Mucosa of gallbladder (tissue), 1 donor: Measurements from ENCODE around the gene MTIF3. TPM values are rescaled to one million over a fixed set of nuclear protein-coding genes. Genes with fewer than 3 reads are reported as not detected.

Experiments used
- DNase-seq: peaks from one replicate; pipeline ENCODE4 v3.0.0-alpha.2; 2020; ENCODE audit warnings: low spot score
- total RNA-seq: library from RNA; stranded (reverse); gene quantifications from one replicate; pipeline ENCODE4 v1.2.1, GENCODE V29; 2021
- donor health status: DM: no; HTN: no; CAD: no.

MTIF3 gene
- 56.3 TPM for total RNA-seq

GRCh38 chr13:27449936-27450828 is at the start of gene MTIF3:
TSS of gene MTIF3 (minus strand) at chr13:27450564. CDS start at chr13:27440448, 10,116 bp downstream.
- DNase-seq = peak; percentile 96

GRCh38 chr13:27497563-27498230 is 47.3 kb upstream of the MTIF3 start:
- no peak for DNase-seq

- no peak for DNase-seq
Measured at GRCh38 chr13:27496536-27497273, 46.3 kb upstream of the MTIF3 start.

- no peak for DNase-seq
Measured at GRCh38 chr13:27496006-27496405, 45.6 kb upstream of the MTIF3 start.

GRCh38 chr13:27495551-27495950 is 45.2 kb upstream of the MTIF3 start:
- no peak for DNase-seq

GRCh38 chr13:27493981-27494380 is 43.6 kb upstream of the MTIF3 start:
- DNase-seq = no peak

GRCh38 chr13:27489456-27489855 is 39.1 kb upstream of the MTIF3 start:
- DNase-seq = no peak

GRCh38 chr13:27487776-27488175 is 37.4 kb upstream of the MTIF3 start:
- no peak for DNase-seq

GRCh38 chr13:27483421-27483820 is 33.1 kb upstream of the MTIF3 start:
- DNase-seq = no peak

- no peak for DNase-seq
Measured at GRCh38 chr13:27482983-27483382, 32.6 kb upstream of the MTIF3 start.

- DNase-seq = peak; percentile 58
Measured at GRCh38 chr13:27481766-27482165, 31.4 kb upstream of the MTIF3 start.

GRCh38 chr13:27476943-27477703 is 26.8 kb upstream of the MTIF3 start:
- peak; percentile 15 for DNase-seq

GRCh38 chr13:27474751-27475268 is 24.4 kb upstream of the MTIF3 start:
- no peak for DNase-seq

- no peak for DNase-seq
Measured at GRCh38 chr13:27472941-27473340, 22.6 kb upstream of the MTIF3 start.

GRCh38 chr13:27472441-27472840 is 22.1 kb upstream of the MTIF3 start:
- DNase-seq = no peak

GRCh38 chr13:27470075-27470820 is 19.9 kb upstream of the MTIF3 start:
- no peak for DNase-seq

GRCh38 chr13:27466513-27466912 is 16.1 kb upstream of the MTIF3 start:
- peak; percentile 30 for DNase-seq

- DNase-seq = no peak
Measured at GRCh38 chr13:27465611-27466010, 15.2 kb upstream of the MTIF3 start.

- no peak for DNase-seq
Measured at GRCh38 chr13:27463500-27463899, 13.1 kb upstream of the MTIF3 start.

GRCh38 chr13:27461940-27462584 is 11.7 kb upstream of the MTIF3 start:
- DNase-seq = peak; percentile 27
